Measurements from ENCODE around the gene LRRC45. TPM values are rescaled to one million over a fixed set of nuclear protein-coding genes. Genes with fewer than 3 reads are reported as not detected.

LRRC45 gene
- total RNA-seq, 1 donor from 2014 or later = 15.2 TPM

DNA sequence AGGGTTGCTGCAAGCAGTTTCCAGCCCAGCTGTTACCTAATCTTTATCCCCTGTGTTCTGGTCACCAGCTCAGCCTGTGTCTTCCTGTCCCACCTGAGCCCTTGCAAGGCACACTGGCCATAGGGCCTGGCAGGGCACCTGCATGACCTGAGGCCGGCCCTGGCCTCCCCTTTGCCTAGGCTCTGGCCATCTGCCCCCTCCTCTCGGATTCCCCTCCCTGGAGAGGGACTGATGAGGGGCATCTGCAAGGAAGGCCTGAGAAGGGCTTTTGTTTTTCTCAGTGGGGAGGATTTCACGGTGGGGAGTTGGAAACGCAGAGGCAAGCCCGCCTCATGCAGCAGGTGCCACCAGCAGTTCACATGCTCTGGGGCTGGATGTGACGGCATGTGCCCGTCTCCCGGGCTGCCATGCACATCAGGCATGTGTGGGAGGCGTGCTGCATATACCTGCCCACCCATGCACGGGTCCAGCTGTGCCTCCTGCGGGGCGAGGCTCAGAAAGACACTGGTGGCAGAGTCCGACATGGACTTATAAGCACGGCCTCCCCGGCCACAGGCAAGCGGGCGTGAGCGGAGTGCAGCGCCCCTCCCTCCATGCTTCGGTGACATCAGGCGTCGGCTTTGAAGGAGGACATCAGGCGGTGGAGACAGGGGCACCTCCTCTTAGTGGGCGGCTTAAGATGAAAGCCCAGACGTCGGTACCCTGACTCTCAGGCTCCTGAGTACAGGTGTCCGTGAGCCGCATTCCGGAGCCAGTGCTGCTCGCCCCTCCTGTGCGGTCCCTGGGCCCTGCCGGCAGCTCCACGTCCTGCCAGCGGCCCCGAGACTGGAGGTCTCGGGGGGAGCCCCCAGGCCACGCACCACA is 29.1 kb upstream of the LRRC45 start:
- DNase-seq (ENCODE audit: low read depth) = no peak

DNA sequence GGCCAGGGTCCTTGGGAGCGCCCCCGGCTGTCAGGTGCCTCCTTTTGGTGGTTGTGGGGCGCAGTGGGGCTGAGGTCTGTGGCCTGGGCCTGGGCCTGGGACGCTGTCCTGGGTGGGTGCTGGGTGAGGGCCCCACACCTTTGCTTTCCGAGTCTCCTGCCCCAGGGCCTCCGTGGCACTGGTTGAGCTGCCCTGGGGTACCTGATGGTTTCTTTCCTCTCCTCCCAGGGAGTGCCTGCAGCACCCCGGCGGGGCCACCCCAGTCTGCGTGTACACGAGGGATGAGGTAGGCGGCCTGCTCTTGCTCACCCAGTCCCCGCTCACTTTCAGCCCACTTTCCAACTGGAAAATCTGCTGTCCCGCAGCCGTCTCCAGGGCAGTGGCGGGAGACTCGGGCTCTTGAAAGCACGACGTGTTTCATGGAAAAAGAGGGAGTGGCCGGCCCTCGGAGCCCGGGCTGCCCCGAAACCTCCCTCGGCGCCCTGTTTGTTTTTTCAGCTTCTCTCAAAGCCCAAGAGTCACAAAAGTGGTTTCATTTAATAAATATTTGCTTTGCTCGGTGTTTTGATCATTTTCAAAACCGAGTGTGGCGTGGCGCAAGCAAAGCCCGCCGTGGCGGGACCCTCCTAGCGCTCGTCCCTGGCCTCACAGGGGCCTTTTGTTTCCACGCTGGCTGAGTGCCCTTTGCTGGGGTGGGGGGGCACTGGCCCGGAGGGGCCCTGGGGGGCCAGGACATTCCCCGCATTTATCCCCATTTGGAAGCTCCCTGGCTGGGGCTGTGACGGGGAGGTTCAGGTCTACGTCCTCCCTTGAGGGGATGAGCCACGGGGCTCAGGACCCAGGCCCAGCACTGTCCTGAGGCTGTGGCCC is 28.3 kb upstream of the LRRC45 start:
- DNase-seq (ENCODE audit: low read depth) = no peak

- no peak for DNase-seq (ENCODE audit: low read depth)
Measured at GRCh38 chr17:81995463-81996231, 27.5 kb upstream of the LRRC45 start.

DNA sequence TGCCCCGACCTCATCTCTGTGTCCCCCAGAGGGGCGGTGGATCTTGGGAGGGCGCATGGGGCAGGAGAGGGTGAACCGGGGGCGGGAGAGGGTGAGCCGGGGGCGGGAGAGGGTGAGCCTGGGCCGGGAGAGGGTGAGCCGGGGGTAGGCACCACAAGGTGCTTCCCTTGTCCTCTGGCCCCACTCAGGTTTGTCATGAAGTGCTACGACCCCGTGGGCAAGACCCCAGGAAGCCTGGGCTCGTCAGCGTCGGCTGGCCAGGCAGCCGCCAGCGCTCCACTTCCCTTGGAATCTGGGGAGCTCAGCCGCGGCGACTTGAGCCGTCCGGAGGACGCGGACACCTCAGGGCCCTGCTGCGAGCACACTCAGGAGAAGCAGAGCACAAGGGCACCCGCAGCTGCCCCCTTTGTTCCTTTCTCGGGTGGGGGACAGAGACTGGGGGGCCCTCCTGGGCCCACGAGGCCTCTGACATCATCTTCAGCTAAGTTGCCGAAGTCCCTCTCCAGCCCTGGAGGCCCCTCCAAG is 26.8 kb upstream of the LRRC45 start:
- no peak for DNase-seq (ENCODE audit: low read depth)

- DNase-seq (ENCODE audit: low read depth) = no peak
Measured at GRCh38 chr17:81996757-81997441, 26.2 kb upstream of the LRRC45 start.

DNA sequence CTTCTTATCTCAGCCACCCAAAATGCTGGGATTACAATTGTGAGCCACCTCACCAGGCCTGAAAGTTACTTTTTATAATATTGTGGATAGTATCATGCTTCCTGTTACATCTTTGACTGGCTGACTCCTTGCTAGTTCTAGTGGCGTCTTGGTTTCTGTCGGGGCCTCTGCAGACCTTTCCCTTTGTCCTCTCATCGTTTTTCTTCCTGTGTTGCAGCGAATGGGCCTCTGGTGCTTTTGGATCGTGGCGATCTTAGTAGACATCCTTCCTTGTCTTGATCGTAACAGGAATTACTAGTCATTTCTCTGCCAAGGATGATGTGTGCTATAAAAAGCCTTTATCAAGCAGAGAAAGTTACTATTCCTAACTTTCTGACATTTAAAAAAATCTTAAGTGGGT is 24.9 kb upstream of the LRRC45 start:
- no peak for DNase-seq (ENCODE audit: low read depth)

DNA sequence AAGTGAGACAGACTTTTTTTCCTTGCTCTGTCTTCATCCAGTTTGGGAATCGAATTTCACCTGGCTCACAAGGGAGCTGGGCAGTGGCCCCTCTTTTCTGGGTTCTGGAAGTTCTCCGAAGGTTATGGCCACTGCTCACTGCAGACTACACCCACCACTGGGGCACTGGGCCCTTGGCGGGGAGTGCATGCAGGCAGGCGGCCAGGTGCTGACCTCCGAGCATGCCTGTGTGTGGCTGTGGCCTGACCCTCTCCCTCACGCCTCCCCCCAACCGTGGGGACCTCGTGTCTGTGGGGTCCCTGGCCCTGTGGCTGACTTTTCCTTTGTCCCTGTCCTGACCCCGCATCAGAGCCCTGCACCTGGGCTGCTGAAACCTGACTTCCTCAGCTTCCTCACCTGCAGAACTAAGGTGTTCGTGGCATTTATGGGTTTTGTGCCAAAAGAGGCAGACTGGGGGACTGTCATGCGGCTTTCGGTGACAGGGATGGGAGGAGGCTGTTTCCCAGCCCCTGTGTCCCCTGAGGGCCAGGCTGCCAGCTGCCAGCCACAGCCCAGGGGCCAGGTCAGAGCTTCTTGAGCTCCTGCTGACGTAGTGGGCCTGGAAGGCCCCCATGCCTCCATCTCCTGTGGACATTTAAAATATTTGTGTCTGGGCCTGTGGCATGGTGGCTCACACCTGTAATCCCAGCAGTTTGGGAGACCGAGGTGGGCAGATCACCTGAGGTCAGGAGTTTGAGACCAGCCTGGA is 24.2 kb upstream of the LRRC45 start:
- DNase-seq (ENCODE audit: low read depth) = no peak

- DNase-seq (ENCODE audit: low read depth) = no peak
Measured at GRCh38 chr17:81999587-81999975, 23.5 kb upstream of the LRRC45 start.

DNA sequence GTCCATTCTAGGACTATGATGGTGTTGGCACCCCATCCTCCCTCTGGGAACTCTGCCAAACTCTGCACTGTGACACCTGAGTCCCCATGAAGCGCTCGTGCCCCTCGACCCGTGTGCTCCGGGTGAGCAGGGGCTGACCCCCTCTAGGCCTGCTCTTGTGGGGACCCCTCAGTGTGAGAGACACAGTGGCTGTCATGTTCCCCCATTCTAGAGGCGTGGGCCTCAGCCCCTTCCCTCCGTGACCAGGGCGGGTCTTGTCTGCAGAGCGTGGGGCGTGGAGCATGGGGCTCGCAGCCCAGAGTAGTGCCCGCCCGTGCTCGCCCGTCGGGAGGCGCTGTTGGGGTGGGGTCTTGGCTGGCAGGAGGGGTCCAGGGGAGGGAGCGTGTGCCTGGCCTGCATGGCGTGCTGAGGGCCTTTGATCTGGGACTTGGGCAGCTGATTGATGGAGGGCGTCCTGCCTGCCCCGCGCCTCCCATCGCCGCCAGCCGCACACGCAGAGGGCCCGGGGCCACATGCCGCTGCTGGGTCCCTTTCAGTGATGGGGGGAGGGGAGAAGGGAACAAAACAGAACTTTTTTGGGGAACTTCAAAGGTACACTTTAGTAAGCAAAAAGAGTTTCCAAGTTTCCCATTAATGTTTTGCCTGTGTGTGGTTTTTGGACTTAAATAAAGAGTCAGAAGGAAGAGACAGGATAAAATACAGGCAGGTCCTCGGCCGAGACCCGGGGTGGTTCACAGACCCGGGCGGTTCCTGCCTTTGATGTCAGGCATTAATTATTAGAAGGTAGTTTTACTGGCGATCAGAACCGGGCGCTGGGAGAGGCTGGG is 22.9 kb upstream of the LRRC45 start:
- DNase-seq (ENCODE audit: low read depth) = no peak

DNA sequence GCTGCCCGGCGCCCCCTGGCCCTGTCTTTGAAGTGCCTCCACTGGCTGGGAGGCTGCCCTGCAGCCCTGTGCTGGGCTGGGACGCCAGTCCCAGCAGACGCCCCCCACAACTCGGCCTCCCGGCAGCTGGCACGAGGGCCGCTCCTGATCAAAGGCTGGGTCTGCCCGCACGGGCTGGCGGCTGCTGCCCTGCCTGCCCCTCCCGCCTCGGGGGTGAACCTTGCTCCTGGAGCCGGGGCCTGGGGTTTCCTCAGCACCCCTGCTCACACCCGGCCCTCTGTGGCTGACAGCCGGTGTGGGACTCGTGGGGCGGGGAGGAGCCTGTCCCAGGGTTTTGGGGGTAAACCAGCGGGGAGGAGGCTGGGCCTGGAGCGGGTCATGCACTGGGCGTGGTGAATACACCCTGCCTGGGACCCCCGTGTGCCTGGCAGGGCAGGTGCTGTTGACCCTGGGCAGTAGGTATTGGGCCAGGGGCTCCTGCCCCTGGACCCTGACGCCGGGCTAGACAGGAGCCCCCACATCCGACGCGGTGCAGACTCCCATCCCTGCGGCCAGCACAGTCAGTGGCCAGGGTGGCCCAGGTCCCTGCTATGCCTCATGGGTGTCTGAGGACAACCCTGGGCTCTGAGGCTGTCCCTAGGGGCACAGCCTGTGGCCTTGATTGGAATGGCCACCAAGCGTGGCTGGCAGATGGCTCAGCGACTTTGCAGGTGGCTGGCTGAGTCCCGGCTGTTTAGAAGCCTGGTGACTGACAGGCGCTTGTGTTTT is 22.1 kb upstream of the LRRC45 start:
- DNase-seq (ENCODE audit: low read depth) = no peak

DNA sequence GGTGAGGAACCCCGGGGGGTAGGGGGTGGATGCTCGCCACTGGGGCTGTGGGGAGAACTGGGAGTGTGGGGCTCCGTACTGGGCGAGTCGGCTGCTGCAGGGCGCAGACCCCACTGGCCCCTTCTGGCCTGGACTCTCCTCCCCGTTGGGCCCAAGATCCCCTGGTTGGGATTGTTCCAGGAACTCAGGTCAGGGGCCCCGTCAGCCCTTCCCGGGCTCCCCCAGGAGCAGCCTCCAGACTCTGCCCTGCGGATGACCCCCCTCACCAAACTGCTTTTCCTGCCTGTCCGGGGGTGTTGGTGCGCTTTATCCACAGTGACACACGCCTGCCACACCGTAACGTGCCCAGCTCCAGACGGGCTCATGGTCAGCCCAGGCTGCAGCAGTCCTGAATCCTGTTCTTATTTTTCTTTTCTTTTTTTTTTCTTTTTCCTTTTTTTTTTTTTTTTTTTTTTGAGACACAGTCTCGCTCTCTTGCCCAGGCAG is 21.5 kb upstream of the LRRC45 start:
- no peak for DNase-seq (ENCODE audit: low read depth)

GRCh38 chr17:82003411-82004381 is 19.4 kb upstream of the LRRC45 start:
- DNase-seq (ENCODE audit: low read depth) = peak; percentile 91

DNA sequence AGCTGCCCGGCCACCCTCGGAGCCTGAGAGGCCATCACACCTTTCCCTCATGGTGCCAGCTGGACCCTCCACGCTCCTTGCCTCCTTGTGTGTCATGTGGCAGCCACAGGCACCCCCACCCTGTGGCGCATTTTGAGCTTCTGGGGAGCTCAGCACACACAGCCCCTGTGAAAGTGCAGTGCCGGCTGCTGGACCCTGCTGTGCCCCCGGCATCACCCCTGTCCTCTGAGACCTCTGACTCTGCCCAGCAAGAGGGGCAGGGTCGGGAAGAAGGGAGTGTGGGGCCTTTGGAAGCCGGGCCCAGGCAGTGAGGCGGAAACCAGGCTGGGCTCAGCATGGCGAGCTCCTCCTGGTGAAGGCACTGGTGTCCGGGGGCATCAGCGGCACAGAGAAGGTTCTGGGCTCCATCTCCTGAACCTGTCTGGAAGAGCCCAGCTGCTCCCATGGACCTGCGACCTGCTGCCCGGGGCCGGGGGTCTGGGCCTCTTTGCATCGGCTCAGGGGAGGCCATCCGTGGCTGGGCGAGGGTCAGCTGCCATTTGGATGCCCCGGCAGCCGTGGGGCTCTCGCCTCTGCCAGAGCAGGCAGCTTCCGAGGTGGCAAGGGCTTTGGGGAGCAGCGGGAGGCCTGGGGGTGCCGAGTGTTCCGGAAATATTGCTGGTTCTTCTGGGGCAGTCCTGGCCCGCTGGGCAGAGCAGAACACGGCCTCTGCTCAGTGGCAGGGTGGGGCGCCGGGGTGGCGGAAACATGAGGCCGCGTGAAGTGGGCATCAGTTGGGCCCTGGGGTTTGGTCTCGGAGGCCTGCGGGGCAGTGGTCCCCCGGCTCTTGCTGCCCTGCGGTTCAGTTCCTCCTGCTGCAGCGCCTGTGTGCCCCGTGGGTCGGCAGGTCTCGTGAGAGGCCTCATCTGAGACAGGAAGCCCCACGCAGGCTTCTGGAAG is 18.3 kb upstream of the LRRC45 start:
- no peak for DNase-seq (ENCODE audit: low read depth)

GRCh38 chr17:82005701-82006348 is 17.3 kb upstream of the LRRC45 start:
- DNase-seq (ENCODE audit: low read depth) = no peak

- DNase-seq (ENCODE audit: low read depth) = no peak
Measured at GRCh38 chr17:82006468-82007227, 16.5 kb upstream of the LRRC45 start.
